ENCODE data around the gene RBM20. TPM values are rescaled to one million over a fixed set of nuclear protein-coding genes. Genes with fewer than 3 reads are reported as not detected.
"Not testable (repeated sequence)": the region's sequence is repeated elsewhere in the genome, so short reads cannot be mapped to it uniquely, and the experiment has no call there.

RBM20 gene
- total RNA-seq, 1 donor = under 0.01 TPM

- no peak for DNase-seq (ENCODE audit: low read depth in 2 of 3, low spot score in 2 of 3)
These were observed 81.9 kb downstream of the RBM20 start for GRCh38 chr10:110725801-110726630.

- not testable (repeated sequence) for DNase-seq (ENCODE audit: low read depth in 2 of 3, low spot score in 2 of 3)
These were observed 83.6 kb downstream of the RBM20 start for GRCh38 chr10:110727785-110728184.

DNA sequence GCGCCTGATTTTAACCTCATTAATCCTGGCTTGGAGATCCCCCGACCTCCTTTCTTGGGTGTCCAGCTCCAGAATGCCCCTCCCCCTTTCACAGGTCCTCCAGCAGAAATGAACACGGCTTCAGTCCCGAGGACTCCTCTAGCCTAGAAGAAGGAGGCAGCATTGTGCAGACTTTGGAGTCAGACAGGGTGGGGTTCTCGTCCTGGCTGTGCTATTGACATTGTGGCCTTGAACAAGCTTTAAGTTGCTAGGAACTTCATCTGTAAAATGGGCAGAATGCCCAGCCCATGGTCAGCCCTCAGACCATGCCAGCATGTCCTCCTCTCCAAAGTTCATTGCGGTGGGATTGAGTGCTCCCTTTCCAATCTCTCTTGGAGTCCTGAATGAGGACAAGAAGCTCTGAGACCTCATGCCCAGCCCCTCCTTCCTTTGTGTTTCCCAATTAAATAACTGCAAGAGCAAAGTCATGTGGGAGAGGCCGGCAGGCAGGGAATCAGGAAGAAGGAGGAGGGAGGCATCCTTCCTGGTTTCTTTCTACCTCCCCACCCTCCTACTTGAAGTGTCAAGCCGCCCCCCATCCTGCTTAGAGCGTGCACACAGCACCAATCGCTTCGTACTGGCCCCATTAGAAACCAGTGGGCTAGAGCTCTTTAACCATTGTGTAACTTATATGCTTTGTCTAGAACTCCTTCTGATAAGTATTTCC, 86.4 kb downstream of the RBM20 start:
- no peak for DNase-seq (ENCODE audit: low read depth in 2 of 3, low spot score in 2 of 3)

- no peak for DNase-seq (ENCODE audit: low read depth in 2 of 3, low spot score in 2 of 3)
These were observed 89.2 kb downstream of the RBM20 start for GRCh38 chr10:110733218-110733952.

DNA sequence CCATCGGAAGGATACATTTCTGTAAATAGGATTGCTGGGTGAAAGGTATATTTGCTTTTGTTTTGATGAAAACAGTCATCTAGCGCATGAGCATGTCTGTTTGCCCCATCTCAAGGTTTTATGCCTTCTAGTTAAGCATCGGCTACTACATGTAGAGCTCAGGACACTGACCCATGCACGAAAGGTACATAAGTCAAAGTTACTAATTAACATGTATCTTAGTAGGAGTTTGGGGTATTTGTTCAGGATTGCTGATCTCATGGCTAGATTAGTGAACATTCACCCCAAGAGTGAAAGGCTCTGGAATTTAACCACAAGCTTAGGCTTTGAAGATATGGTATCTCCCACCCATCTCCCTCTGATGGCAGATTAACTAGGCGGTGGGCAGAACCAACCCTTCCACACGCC, 91.5 kb downstream of the RBM20 start:
- no peak for DNase-seq (ENCODE audit: low read depth in 2 of 3, low spot score in 2 of 3)

GRCh38 chr10:110737886-110738634, 93.9 kb downstream of the RBM20 start:
- DNase-seq (ENCODE audit: low read depth in 2 of 3, low spot score in 2 of 3) = no peak

DNA sequence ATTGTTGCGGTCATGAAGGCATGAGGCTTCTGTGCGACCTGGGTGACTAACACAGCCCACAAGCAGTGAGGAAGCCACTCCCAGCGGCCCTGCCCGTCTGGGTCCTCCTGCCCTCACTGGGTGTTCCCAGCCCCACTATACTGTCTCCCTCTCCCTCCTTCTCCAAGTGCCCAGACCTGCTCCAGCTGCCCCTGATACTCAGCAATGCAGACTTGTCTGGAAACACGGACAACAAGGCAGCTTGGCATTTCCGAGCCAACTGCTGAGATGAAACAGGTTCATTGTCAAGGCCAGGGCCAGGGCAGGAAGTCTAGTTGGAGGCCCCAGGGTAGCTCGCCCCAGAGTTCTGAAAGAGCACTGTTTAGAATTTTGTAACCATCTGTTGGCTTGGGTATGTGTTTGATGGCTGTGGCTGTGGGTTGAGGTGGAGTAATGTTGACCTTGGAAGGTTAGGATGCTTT, 95.7 kb downstream of the RBM20 start:
- DNase-seq (ENCODE audit: low read depth in 2 of 3, low spot score in 2 of 3) = no peak

GRCh38 chr10:110742801-110743200, 98.7 kb downstream of the RBM20 start:
- no peak for DNase-seq (ENCODE audit: low read depth in 2 of 3, low spot score in 2 of 3)

DNA sequence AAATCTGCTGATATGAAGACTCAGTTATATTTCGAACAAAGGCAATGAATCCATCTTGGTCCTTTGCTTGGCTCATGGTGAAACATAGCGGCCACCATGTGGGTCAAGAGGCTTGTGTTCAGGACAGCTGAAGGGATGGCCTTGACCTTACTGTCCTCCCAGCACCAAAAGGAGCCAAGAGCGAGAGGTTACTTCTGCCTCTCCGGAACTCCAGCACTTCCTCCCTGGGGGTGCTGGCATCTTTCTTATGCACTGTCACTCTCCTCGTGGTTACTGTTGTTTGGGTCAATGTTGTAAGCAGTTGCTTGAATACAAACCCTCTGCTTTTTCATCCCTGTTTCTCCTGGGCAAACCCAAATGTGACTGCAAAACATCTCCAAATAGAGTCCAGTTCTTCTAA, 100.6 kb downstream of the RBM20 start:
- DNase-seq (ENCODE audit: low read depth in 2 of 3, low spot score in 2 of 3) = peak in 1 of 3 donors; percentile 27

- DNase-seq (ENCODE audit: low read depth in 2 of 3, low spot score in 2 of 3) = peak; percentile 36 to 56 (median 38)
These were observed 102.2 kb downstream of the RBM20 start for GRCh38 chr10:110746254-110746826.

GRCh38 chr10:110746969-110747608, 103.0 kb downstream of the RBM20 start:
- no peak for DNase-seq (ENCODE audit: low read depth in 2 of 3, low spot score in 2 of 3)

DNA sequence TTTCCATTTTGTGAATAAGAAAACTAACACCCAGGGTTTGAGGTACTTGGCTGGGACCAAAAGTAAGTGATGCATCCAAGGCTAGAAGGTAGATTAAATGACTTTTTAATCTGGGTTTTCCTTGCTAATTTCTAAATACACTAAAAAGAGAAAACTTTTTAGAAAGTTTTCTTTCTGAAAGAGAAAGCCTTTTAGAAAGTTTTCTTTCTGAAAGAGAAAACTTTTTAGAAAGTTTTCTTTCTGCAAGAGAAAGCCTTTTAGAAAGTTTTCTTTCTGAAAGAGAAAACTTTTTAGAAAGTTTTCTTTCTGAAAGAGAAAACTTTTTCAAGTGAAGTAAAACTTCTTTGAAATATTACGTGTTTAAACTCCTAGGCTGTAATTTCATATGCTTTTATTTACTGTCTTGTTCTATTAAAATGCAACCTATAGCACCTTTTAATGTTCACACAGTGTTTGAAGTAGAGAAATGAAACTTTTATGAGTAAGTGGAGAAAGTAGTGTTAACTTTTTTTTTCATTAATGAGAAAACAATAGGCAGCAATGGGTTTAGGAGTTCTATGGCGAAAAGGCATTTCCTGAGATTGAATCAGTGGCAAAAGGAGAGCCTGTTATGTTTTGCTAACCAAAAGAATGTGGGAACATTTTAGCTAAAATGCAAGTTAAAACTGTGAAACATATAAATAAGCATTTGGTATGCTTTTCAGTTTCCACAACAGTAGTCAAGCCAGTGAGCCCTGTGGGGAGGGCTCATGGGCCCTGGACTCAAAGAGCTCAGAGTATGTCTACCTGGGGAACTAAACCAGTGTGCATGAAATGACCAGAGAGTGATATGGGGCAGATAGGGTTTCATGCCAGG, 103.7 kb downstream of the RBM20 start:
- DNase-seq (ENCODE audit: low read depth in 2 of 3, low spot score in 2 of 3) = no peak

- DNase-seq (ENCODE audit: low read depth in 2 of 3, low spot score in 2 of 3) = no peak
These were observed 104.8 kb downstream of the RBM20 start for GRCh38 chr10:110748970-110749369.

GRCh38 chr10:110750931-110751330, 106.8 kb downstream of the RBM20 start:
- no peak for DNase-seq (ENCODE audit: low read depth in 2 of 3, low spot score in 2 of 3)

DNA sequence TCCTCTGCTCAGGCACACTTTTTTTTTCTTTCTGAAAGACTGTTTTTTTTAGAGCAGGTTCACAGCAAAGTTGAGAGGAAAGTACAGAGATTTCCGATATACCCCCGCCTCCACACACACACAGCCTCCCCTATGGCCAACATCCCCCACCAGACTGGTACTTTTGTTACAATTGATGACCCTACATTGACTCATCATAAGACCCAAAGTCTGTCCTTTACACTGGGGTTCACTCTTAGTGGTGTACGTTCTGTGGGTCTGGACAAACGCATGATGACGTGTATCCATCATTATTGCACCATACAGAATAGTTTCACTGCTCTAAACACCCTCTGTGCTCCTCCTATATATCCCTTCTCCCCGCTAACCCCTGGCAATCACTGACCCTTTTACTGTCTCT, 107.7 kb downstream of the RBM20 start:
- no peak for DNase-seq (ENCODE audit: low read depth in 2 of 3, low spot score in 2 of 3)

DNA sequence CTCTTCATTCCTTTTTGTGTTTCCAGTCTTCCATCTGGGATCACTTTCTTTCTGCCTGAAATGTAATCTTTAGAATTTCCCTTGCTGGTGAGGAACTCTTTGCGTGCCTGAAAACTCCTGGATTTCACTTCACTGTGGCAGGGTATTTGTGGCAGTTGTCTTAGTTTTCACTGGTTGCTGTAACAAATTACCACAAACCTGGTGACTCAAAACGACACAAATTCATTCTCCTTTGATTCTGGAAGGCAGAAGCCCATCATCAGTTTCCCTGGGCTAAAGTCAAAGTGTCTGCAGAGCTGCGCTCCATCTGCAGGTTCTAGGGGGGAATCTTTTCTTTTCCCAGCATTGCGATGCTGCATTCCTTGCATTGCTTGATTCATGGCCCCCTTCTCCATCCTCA, 109.3 kb downstream of the RBM20 start:
- DNase-seq (ENCODE audit: low read depth in 2 of 3, low spot score in 2 of 3) = no peak

DNA sequence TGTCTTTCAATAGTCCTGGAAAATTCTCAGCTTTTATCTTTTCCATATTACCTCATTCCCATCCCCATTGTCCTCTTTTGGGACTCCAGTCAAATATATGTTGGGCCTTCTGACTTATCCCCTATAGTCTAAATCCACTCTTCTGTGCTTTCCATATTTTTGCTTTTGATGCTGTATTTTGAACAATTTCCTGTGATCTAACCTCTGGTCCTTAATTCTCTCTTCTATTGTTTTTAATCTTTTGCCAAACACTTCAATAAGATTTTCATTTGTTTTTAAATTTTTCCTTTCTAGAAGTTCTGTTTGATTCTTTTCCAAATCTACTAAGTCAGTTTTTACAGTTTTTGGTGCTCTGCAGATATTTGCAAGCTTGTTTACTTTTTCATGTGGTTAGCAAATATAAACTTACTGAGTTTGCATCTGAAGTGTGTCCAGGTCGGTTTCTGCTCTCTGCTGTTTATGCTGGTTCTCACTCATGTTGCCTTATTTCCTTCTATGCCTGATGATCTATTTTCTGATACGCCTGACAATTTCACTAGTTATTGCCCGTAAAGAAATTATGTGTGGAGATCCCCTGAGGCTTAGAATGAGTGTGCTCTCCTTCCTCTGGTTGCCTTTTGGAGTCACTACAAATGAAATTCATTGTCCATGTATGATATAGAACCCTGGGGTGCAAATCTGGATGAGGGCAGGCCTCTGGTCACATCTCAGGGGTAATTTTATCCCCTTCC, 110.4 kb downstream of the RBM20 start:
- DNase-seq (ENCODE audit: low read depth in 2 of 3, low spot score in 2 of 3) = no peak

- DNase-seq (ENCODE audit: low read depth in 2 of 3, low spot score in 2 of 3) = no peak
These were observed 111.6 kb downstream of the RBM20 start for GRCh38 chr10:110755781-110756180.

All from hematopoietic multipotent progenitor cell (in vitro differentiated cells).